Thoracic aorta (tissue), 2 donors: Measurements from ENCODE around the gene CENPB. TPM values are rescaled to one million over a fixed set of nuclear protein-coding genes. Genes with fewer than 3 reads are reported as not detected.

ENCODE experiments used
- ATAC-seq: fragments of 150-250 bp; one replicate; pipeline ENCODE4 v1.8.0; 2017; ENCODE audit warnings: low read depth; ENCODE audit not compliant: insufficient number of reproducible peaks, low FRiP score
- DNase-seq: peaks from one replicate; pipeline ENCODE4 v3.0.0-alpha.2; 2020; ENCODE audit warnings: low spot score
- H3K27ac ChIP-seq, 2 donors: fragments of 200-600 bp; sonication (generic); 1 replicate in 1 of 2; 2 replicates in 1 of 2; pipeline ENCODE4 v1.5.1; 2016; ENCODE audit warnings: mild to moderate bottlenecking in 2 of 2, moderate library complexity in 2 of 2
- H3K27me3 ChIP-seq: fragments of 200-600 bp; sonication (generic); replicated peaks from 2 replicates; pipeline ENCODE4 v1.6.0; 2016; ENCODE audit warnings: mild to moderate bottlenecking; ENCODE audit not compliant: insufficient read depth
- H3K36me3 ChIP-seq: fragments of 200-600 bp; sonication (generic); one replicate; pipeline ENCODE4 v1.5.1; 2016
- H3K4me1 ChIP-seq, 2 donors: fragments of 200-600 bp; sonication (generic); 1 replicate in 1 of 2; 2 replicates in 1 of 2; pipeline versions ENCODE4 v1.5.1 to v1.6.0; 2016; ENCODE audit warnings: low read depth in 2 of 2, mild to moderate bottlenecking in 1 of 2; ENCODE audit not compliant: control insufficient read depth in 1 of 2
- H3K4me3 ChIP-seq: fragments of 200-600 bp; sonication (generic); 2 replicates; pipeline ENCODE4 v1.5.1; 2016; ENCODE audit warnings: mild to moderate bottlenecking
- H3K9me3 ChIP-seq: fragments of 200-600 bp; sonication (generic); 2 replicates; pipeline ENCODE4 v1.5.1; 2016
- total RNA-seq, 2 donors: library from RNA; depleted of rRNA; stranded (reverse); fragments of >200 nt; gene quantifications; one replicate each; pipeline versions ENCODE4 v1.1.0 to v1.2.3, GENCODE V29; 2016
- TF ChIP-seq, protein P1 (sequence below): fragments of 200-600 bp; sonication (generic); IDR thresholded peaks from one replicate; pipeline ENCODE4 v1.5.1; 2019; ENCODE audit warnings: antibody characterized with exemption

Gene CENPB
- total RNA-seq, 2 donors from 2014 or later, result 97.2 to 114 TPM

DNA sequence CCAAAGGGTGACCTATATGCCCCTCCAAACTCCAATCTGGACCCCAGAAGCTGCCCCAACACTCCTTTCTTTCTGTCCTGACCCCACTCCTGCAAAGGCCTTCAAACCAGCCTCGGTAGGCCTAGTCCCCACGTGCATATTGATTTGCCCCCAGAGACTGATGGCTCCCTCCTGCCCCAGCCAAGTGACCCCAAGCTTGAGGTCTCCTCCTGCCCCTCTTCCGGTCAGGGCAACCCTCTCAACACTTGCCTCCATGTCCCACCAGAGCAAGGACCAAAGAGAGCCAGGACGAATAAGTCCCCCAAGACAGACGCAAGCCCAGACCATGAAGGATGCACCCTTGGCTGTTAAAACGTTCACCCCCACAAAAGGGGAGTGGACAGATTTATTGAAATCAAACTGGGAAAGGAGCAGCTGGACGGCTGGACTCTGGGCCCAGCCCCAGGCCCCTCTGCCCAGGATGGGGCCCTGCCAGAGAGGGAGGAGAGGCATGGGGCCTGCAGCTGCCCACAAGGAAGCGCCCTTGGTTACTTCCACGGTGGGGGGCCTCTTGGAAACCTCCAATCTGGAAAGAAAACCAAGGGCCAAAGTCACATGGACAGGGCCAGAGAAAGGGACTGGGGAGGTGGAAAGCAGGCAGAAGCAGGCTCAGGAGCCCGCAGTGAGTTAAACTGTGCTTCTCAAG is 2.9 kb downstream of the CENPB start:
- Histone ChIP-seq H3K27me3 (no peaks in the 10 kb centered on the region), H3K4me1 (peaks cover 29 to 42% of the 10 kb centered on the region in 2 donors), H3K27ac (no peak overlapping the region), H3K4me3 (no peak overlapping the region), H3K36me3 (no peaks in the 10 kb centered on the region), H3K9me3 (no peaks in the 10 kb centered on the region)
- ATAC-seq, result no peak
- TF ChIP-seq, protein P1, sequence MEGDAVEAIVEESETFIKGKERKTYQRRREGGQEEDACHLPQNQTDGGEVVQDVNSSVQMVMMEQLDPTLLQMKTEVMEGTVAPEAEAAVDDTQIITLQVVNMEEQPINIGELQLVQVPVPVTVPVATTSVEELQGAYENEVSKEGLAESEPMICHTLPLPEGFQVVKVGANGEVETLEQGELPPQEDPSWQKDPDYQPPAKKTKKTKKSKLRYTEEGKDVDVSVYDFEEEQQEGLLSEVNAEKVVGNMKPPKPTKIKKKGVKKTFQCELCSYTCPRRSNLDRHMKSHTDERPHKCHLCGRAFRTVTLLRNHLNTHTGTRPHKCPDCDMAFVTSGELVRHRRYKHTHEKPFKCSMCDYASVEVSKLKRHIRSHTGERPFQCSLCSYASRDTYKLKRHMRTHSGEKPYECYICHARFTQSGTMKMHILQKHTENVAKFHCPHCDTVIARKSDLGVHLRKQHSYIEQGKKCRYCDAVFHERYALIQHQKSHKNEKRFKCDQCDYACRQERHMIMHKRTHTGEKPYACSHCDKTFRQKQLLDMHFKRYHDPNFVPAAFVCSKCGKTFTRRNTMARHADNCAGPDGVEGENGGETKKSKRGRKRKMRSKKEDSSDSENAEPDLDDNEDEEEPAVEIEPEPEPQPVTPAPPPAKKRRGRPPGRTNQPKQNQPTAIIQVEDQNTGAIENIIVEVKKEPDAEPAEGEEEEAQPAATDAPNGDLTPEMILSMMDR, result no peak
- DNase-seq, result no peak

GRCh38 chr20:3783068-3783489 is 3.5 kb downstream of the CENPB start:
- peaks cover 34 to 47% of the 10 kb centered on the region in 2 donors for H3K4me1 ChIP-seq
- TF ChIP-seq, protein P1, result no peak
- no peaks in the 10 kb centered on the region for H3K36me3 ChIP-seq
- H3K27ac ChIP-seq, result no peak overlapping the region
- no peak for DNase-seq
- no peaks in the 10 kb centered on the region for H3K27me3 ChIP-seq
- no peak overlapping the region for H3K4me3 ChIP-seq
- H3K9me3 ChIP-seq, result no peaks in the 10 kb centered on the region
- ATAC-seq, result no peak

GRCh38 chr20:3782597-3782996 is 3.9 kb downstream of the CENPB start:
- Histone ChIP-seq H3K4me3 (no peak overlapping the region), H3K27me3 (no peaks in the 10 kb centered on the region), H3K36me3 (no peaks in the 10 kb centered on the region), H3K9me3 (no peaks in the 10 kb centered on the region), H3K27ac (no peak overlapping the region), H3K4me1 (peaks cover 37 to 49% of the 10 kb centered on the region in 2 donors)
- no peak for ATAC-seq
- TF ChIP-seq, protein P1, result no peak
- DNase-seq, result no peak

- TF ChIP-seq, protein P1, result peak; percentile 41
- Histone ChIP-seq H3K4me1 (peaks cover 31 to 47% of the 10 kb centered on the region in 2 donors), H3K9me3 (no peaks in the 10 kb centered on the region), H3K27me3 (no peaks in the 10 kb centered on the region), H3K27ac (peak within 1 kb of the TSS; percentile 49 to 54), H3K36me3 (no peaks in the 10 kb centered on the region), H3K4me3 (peak within 1 kb of the TSS; percentile 57)
- DNase-seq (peak; percentile 65), ATAC-seq (peak; percentile 88)
Measured at GRCh38 chr20:3781153-3781910, 5.2 kb downstream of the CENPB start, which contains the start of gene SPEF1. TSS of gene SPEF1 (minus strand) at chr20:3781448. CDS start at chr20:3781287, 161 bp downstream.

- TF ChIP-seq, protein P1, result no peak
- Histone ChIP-seq H3K36me3 (no peaks in the 10 kb centered on the region), H3K27ac (no peak overlapping the region), H3K9me3 (no peaks in the 10 kb centered on the region), H3K4me3 (no peak overlapping the region), H3K4me1 (peaks cover 15 to 27% of the 10 kb centered on the region in 2 donors), H3K27me3 (no peaks in the 10 kb centered on the region)
- ATAC-seq (no peak), DNase-seq (no peak)
Measured at GRCh38 chr20:3778976-3779375, 7.6 kb downstream of the CENPB start.
